ENCODE results near the gene SPTBN5.

GRCh38 chr15:41855261-41855961 lies 38.4 kb downstream of the SPTBN5 start:
- TF ChIP-seq POLR2AphosphoS5 (IDR thresholded peaks at IDR 0.05) (no peak), EP300 (IDR thresholded peaks at IDR 0.05) (no peak)
- TF ChIP-seq, protein P1, sequence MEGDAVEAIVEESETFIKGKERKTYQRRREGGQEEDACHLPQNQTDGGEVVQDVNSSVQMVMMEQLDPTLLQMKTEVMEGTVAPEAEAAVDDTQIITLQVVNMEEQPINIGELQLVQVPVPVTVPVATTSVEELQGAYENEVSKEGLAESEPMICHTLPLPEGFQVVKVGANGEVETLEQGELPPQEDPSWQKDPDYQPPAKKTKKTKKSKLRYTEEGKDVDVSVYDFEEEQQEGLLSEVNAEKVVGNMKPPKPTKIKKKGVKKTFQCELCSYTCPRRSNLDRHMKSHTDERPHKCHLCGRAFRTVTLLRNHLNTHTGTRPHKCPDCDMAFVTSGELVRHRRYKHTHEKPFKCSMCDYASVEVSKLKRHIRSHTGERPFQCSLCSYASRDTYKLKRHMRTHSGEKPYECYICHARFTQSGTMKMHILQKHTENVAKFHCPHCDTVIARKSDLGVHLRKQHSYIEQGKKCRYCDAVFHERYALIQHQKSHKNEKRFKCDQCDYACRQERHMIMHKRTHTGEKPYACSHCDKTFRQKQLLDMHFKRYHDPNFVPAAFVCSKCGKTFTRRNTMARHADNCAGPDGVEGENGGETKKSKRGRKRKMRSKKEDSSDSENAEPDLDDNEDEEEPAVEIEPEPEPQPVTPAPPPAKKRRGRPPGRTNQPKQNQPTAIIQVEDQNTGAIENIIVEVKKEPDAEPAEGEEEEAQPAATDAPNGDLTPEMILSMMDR (IDR thresholded peaks at IDR 0.05): no peak

All from esophagus muscularis mucosa (tissue), 4 donors.